CD4-positive, alpha-beta T cell (primary cell): Measurements from ENCODE around the gene YARS2. TPM values are rescaled to one million over a fixed set of nuclear protein-coding genes. Genes with fewer than 3 reads are reported as not detected.
A peak's percentile ranks its signal among the peaks of the same experiment; 100 is the strongest.

Source experiments
- ATAC-seq: fragments of 200-7000 bp; cut with Tn5 transposase; one replicate; pipeline ENCODE4 v1.10.0; 2022; ENCODE audit warnings: mild to moderate bottlenecking; ENCODE audit not compliant: poor library complexity
- CTCF ChIA-PET: fragments of 350-600 bp; sonication (Branson Sonifier 250); formaldehyde crosslinking; loops from one replicate; lab custom pipeline; 2021; ENCODE audit warnings: antibody characterized with exemption, inconsistent platforms; lab: Charles Lee
- POLR2A ChIA-PET: fragments of 350-600 bp; sonication (Branson Sonifier 250); formaldehyde crosslinking; loops from one replicate; lab custom pipeline; 2021; ENCODE audit warnings: antibody characterized with exemption, inconsistent platforms; lab: Charles Lee
- DNase-seq, 14 experiments: peaks; one replicate each; pipeline ENCODE4 v3.0.0-alpha.2; 2013 to 2020; ENCODE audit warnings: mixed read lengths in 2 of 14
- H3K27ac ChIP-seq, 2 donors: one replicate each; pipeline versions ENCODE4 v1.5.1 to v1.7.0; 2013; ENCODE audit warnings: low read length in 2 of 2, low read depth in 1 of 2, mild to moderate bottlenecking in 1 of 2
- H3K27me3 ChIP-seq, 2 experiments: 1 replicate in 1 of 2; 2 replicates in 1 of 2; pipeline versions ENCODE4 v1.6.1 to v1.7.0; 2013; ENCODE audit warnings: low read length in 2 of 2, control low read depth in 1 of 2, mild to moderate bottlenecking in 1 of 2, moderate library complexity in 1 of 2; ENCODE audit not compliant: insufficient read depth in 2 of 2, control insufficient read depth in 1 of 2
- H3K36me3 ChIP-seq: one replicate; pipeline ENCODE4 v1.6.1; 2013; ENCODE audit warnings: low read length, control low read depth; ENCODE audit not compliant: insufficient read depth
- H3K4me1 ChIP-seq: one replicate; pipeline ENCODE4 v1.6.1; 2013; ENCODE audit warnings: low read length, control low read depth; ENCODE audit not compliant: insufficient read depth
- H3K4me3 ChIP-seq: one replicate; pipeline ENCODE4 v1.5.1; 2013; ENCODE audit warnings: mild to moderate bottlenecking, low read length, moderate library complexity
- H3K9me3 ChIP-seq, 2 experiments: 1 replicate in 1 of 2; 2 replicates in 1 of 2; pipeline versions ENCODE4 v1.6.1 to v1.7.0; 2013; ENCODE audit warnings: low read length in 2 of 2, mild to moderate bottlenecking in 2 of 2, control low read depth in 1 of 2, moderate library complexity in 1 of 2; ENCODE audit not compliant: control insufficient read depth in 1 of 2, insufficient read depth in 1 of 2
- H3K27ac Mint-ChIP-seq: one replicate; pipeline ENCODE4 v1.8.0; 2020; ENCODE audit warnings: mixed read lengths
- H3K27me3 Mint-ChIP-seq: one replicate; pipeline ENCODE4 v1.8.0; 2021; ENCODE audit warnings: mixed read lengths
- H3K36me3 Mint-ChIP-seq: one replicate; pipeline ENCODE4 v1.8.0; 2021; ENCODE audit warnings: low read depth, mixed read lengths
- H3K4me1 Mint-ChIP-seq: one replicate; pipeline ENCODE4 v1.8.0; 2021; ENCODE audit warnings: low read depth, mixed read lengths
- H3K4me3 Mint-ChIP-seq: one replicate; pipeline ENCODE4 v1.8.0; 2020; ENCODE audit warnings: mild to moderate bottlenecking, mixed read lengths
- H3K9me3 Mint-ChIP-seq: one replicate; pipeline ENCODE4 v1.8.0; 2020; ENCODE audit warnings: mixed read lengths
- CTCF ChIP-seq: fragments of 200-600 bp; IDR thresholded peaks from one replicate; pipeline ENCODE4 v1.8.0; 2022; ENCODE audit warnings: antibody characterized with exemption, mild to moderate bottlenecking
- intact Hi-C, 2 experiments: fragments of 100-400 bp; cut with DNase I in 1 of 2; cut with micrococcal nuclease in 1 of 2; formaldehyde crosslinking; loops; one replicate each; pipeline versions ENCODE4 v1.15.1 to v1.9.0; 2023 to 2025; cut with DNase I, micrococcal nuclease
- total RNA-seq, 174 experiments: library from RNA in 2 of 174; stranded (reverse) in 2 of 174; gene quantifications; one replicate each; pipeline ENCODE4 v1.2.3 and lab custom pipeline; 2021 to 2026

YARS2 gene
- total RNA-seq, 2 experiments from 2014 or later = 12.0 to 13.0 TPM

DNA sequence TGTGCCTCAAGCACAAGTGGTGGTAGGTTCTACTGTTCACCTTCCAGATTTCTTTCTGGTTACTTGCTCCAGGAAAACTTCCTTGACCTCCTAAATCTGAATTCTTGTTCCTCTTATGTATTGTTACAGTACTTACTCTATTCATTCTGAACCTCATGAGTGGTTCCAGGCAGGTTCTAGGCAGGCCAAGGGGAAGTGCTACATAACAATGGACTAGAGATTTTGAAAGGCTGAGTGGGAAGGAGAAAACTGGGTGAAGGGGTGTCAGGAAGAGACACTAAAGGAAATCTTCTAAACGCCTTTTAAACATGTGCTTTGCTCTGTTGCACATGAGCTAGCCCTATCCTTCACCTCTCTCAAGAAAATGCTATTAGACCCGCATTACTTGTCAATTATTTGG is 1.6 kb downstream of the YARS2 start:
- Mint-ChIP-seq H3K27me3 (no peaks in the 10 kb centered on the region), H3K27ac (peak overlapping the region; percentile 89), H3K4me3 (peak overlapping the region; percentile 91), H3K9me3 (no peaks in the 10 kb centered on the region), H3K36me3 (peaks cover 62% of the 10 kb centered on the region), H3K4me1 (peaks cover 22% of the 10 kb centered on the region)
- H3K27ac ChIP-seq = peak overlapping the region in 1 of 2 donors; percentile 28
- no peak for ATAC-seq
- no peak for TF ChIP-seq CTCF
- DNase-seq = no peak
- intact Hi-C loops = loop anchor here (2.0 to 10.0 kb wide), 7 partner anchors 75 to 1989 kb away; partner anchors contain the start of genes DNM1L (in 1 of the 2), ETFBKMT (in 1 of the 2) and SINHCAF (in 1 of the 2)
- H3K4me1 ChIP-seq = peaks cover 20% of the 10 kb centered on the region
- no peaks in the 10 kb centered on the region for H3K9me3 ChIP-seq
- H3K27me3 ChIP-seq = no peaks in the 10 kb centered on the region
- peaks cover 42% of the 10 kb centered on the region for H3K36me3 ChIP-seq
- H3K4me3 ChIP-seq = peak overlapping the region; percentile 90
- ChIA-PET POLR2A (interaction anchor here (1.6 to 5.1 kb wide), 2 partner anchors 10 to 1268 kb away, joined by 11 to 71 read pairs; partner anchors contain the start of gene ALG10), CTCF (interaction anchor here (1.1 to 2.5 kb wide), 3 partner anchors 75 to 1350 kb away, joined by 3 to 11 read pairs (median 10); partner anchors contain the start of gene DNM1L)

GRCh38 chr12:32753605-32754004 is 2.1 kb downstream of the YARS2 start:
- ChIA-PET CTCF (no interaction called here), POLR2A (interaction anchor here (5.1 kb wide), 1 partner anchor 1268 kb away, joined by 71 read pairs; the partner anchor contains the start of gene ALG10)
- Mint-ChIP-seq H3K9me3 (no peaks in the 10 kb centered on the region), H3K4me1 (peaks cover 22% of the 10 kb centered on the region), H3K27ac (peak overlapping the region; percentile 89), H3K4me3 (peak overlapping the region; percentile 91), H3K36me3 (peaks cover 67% of the 10 kb centered on the region), H3K27me3 (no peaks in the 10 kb centered on the region)
- peaks cover 20% of the 10 kb centered on the region for H3K4me1 ChIP-seq
- H3K9me3 ChIP-seq = no peaks in the 10 kb centered on the region
- TF ChIP-seq CTCF = no peak
- H3K27me3 ChIP-seq = no peaks in the 10 kb centered on the region
- intact Hi-C loops = loop anchor here (2.0 to 10.0 kb wide), 7 partner anchors 75 to 1989 kb away; partner anchors contain the start of genes DNM1L (in 1 of the 2), ETFBKMT (in 1 of the 2) and SINHCAF (in 1 of the 2)
- DNase-seq = no peak
- H3K36me3 ChIP-seq = peaks cover 47% of the 10 kb centered on the region
- no peak overlapping the region for H3K4me3 ChIP-seq
- H3K27ac ChIP-seq = no peak overlapping the region
- no peak for ATAC-seq

GRCh38 chr12:32743264-32743663 is 12.4 kb downstream of the YARS2 start:
- Mint-ChIP-seq H3K9me3 (no peaks in the 10 kb centered on the region), H3K4me3 (no peak overlapping the region), H3K36me3 (peaks cover 96% of the 10 kb centered on the region), H3K27ac (no peak overlapping the region), H3K4me1 (peaks cover 22% of the 10 kb centered on the region), H3K27me3 (no peaks in the 10 kb centered on the region)
- intact Hi-C loops = no loop called here
- Histone ChIP-seq H3K27me3 (no peaks in the 10 kb centered on the region), H3K36me3 (peaks cover 84% of the 10 kb centered on the region), H3K4me3 (no peak overlapping the region), H3K27ac (no peak overlapping the region), H3K4me1 (no peaks in the 10 kb centered on the region), H3K9me3 (no peaks in the 10 kb centered on the region)
- POLR2A ChIA-PET = interaction anchor here (1.7 kb wide), 1 partner anchor 12 kb away, joined by 11 read pairs; no protein-coding TSS in a partner anchor
- no peak for ATAC-seq
- TF ChIP-seq CTCF = no peak
- CTCF ChIA-PET = no interaction called here
- no peak for DNase-seq
